ENCODE data around the gene SKAP2.

The SKAP2 gene

GRCh38 chr7:26658389-26659084, 205.9 kb downstream of the SKAP2 start:
- DNase-seq = no peak

GRCh38 chr7:26657686-26658388, 206.6 kb downstream of the SKAP2 start:
- DNase-seq = no peak

- no peak for DNase-seq
Measured at GRCh38 chr7:26657206-26657641, 207.2 kb downstream of the SKAP2 start.

GRCh38 chr7:26656735-26657134, 207.7 kb downstream of the SKAP2 start:
- DNase-seq = no peak

GRCh38 chr7:26655781-26656180, 208.6 kb downstream of the SKAP2 start:
- DNase-seq = no peak

- DNase-seq = no peak
Measured at GRCh38 chr7:26653430-26654399, 210.7 kb downstream of the SKAP2 start.

GRCh38 chr7:26652401-26653100, 211.8 kb downstream of the SKAP2 start:
- DNase-seq = no peak

GRCh38 chr7:26650103-26650502, 214.3 kb downstream of the SKAP2 start:
- DNase-seq = no peak

- no peak for DNase-seq
Measured at GRCh38 chr7:26649388-26649787, 215.0 kb downstream of the SKAP2 start.

- no peak for DNase-seq
Measured at GRCh38 chr7:26648554-26648953, 215.8 kb downstream of the SKAP2 start.

- no peak for DNase-seq
Measured at GRCh38 chr7:26646336-26647048, 217.9 kb downstream of the SKAP2 start.

GRCh38 chr7:26645121-26645520, 219.3 kb downstream of the SKAP2 start:
- DNase-seq = no peak

- no peak for DNase-seq
Measured at GRCh38 chr7:26642416-26642815, 222.0 kb downstream of the SKAP2 start.

GRCh38 chr7:26639695-26640094, 224.7 kb downstream of the SKAP2 start:
- no peak for DNase-seq

- DNase-seq = no peak
Measured at GRCh38 chr7:26639111-26639510, 225.3 kb downstream of the SKAP2 start.

GRCh38 chr7:26638140-26638539, 226.2 kb downstream of the SKAP2 start:
- no peak for DNase-seq

- DNase-seq = no peak
Measured at GRCh38 chr7:26637610-26638009, 226.8 kb downstream of the SKAP2 start.

GRCh38 chr7:26636808-26637207, 227.6 kb downstream of the SKAP2 start:
- no peak for DNase-seq

GRCh38 chr7:26633557-26633956, 230.8 kb downstream of the SKAP2 start:
- no peak for DNase-seq

GRCh38 chr7:26631601-26632000, 232.8 kb downstream of the SKAP2 start:
- no peak for DNase-seq

- DNase-seq = no peak
Measured at GRCh38 chr7:26630941-26631580, 233.3 kb downstream of the SKAP2 start.

- DNase-seq = no peak
Measured at GRCh38 chr7:26630361-26630760, 234.0 kb downstream of the SKAP2 start.

Data from activated CD4-positive, CD25-positive, alpha-beta regulatory T cell treated with anti-CD3 and anti-CD28 coated beads, Interleukin-2, amount 50 U/mL, for 72 hours (primary cell).